ENCODE results near the gene TRAPPC10. TPM values are rescaled to one million over a fixed set of nuclear protein-coding genes. Genes with fewer than 3 reads are reported as not detected.

Gene TRAPPC10
- total RNA-seq, 2 experiments from 2014 or later = 46.1 to 50.5 TPM

GRCh38 chr21:44064852-44065403 lies 52.8 kb downstream of the TRAPPC10 start:
- Mint-ChIP-seq H3K9me3 (no peaks in the 10 kb centered on the region), H3K4me1 (ENCODE audit: low read depth) (peaks cover 33% of the 10 kb centered on the region), H3K27ac (peak overlapping the region; percentile 84), H3K36me3 (peaks cover 43% of the 10 kb centered on the region), H3K27me3 (no peaks in the 10 kb centered on the region), H3K4me3 (peak overlapping the region; percentile 48)
- ChIA-PET CTCF (interaction anchor here (1.0 to 1.5 kb wide), 2 partner anchors 14 to 51 kb away, joined by 5 read pairs; no protein-coding TSS in a partner anchor), POLR2A (interaction anchor here (0.7 to 2.2 kb wide), 6 partner anchors 16 to 42 kb away, joined by 3 to 11 read pairs (median 4); no protein-coding TSS in a partner anchor)
- intact Hi-C loops (cut with micrococcal nuclease) = loop anchor here (1.0 to 5.0 kb wide), 4 partner anchors 8 to 38 kb away; no protein-coding TSS in a partner anchor
- DNase-seq = peak; percentile 43

DNA sequence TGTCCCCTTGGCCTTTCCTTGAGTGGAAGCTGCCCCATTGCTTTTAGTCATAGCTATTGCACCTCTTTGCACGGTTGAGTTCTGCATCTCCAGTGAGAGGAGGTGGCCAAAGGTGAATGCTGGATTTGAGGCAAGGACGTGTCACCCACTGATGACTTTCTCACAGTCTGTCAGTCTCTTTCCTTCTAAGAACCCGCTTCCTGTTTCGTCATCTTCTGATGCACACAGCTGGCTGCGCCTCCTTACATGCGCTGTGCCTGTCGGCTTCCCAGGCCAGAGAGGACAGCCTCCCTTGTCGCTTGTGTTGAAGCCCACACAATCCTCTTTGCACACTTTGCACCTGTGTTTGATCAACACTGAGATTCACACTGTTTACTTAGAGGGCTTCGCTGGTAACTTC lies 53.3 kb downstream of the TRAPPC10 start:
- POLR2A ChIA-PET = interaction anchor here (0.7 to 2.2 kb wide), 5 partner anchors 16 to 42 kb away, joined by 3 to 11 read pairs (median 4); no protein-coding TSS in a partner anchor
- peaks cover 33% of the 10 kb centered on the region for H3K4me1 Mint-ChIP-seq (ENCODE audit: low read depth)
- no peaks in the 10 kb centered on the region for H3K27me3 Mint-ChIP-seq
- H3K4me3 Mint-ChIP-seq = peak overlapping the region; percentile 48
- peak; percentile 85 for DNase-seq
- peak overlapping the region; percentile 84 for H3K27ac Mint-ChIP-seq
- H3K9me3 Mint-ChIP-seq = no peaks in the 10 kb centered on the region
- intact Hi-C loops (cut with micrococcal nuclease) = loop anchor here (1.0 to 5.0 kb wide), 4 partner anchors 8 to 38 kb away; no protein-coding TSS in a partner anchor
- H3K36me3 Mint-ChIP-seq = peaks cover 45% of the 10 kb centered on the region
- CTCF ChIA-PET = interaction anchor here (1.0 to 1.5 kb wide), 2 partner anchors 13 to 52 kb away, joined by 5 read pairs; no protein-coding TSS in a partner anchor

DNA sequence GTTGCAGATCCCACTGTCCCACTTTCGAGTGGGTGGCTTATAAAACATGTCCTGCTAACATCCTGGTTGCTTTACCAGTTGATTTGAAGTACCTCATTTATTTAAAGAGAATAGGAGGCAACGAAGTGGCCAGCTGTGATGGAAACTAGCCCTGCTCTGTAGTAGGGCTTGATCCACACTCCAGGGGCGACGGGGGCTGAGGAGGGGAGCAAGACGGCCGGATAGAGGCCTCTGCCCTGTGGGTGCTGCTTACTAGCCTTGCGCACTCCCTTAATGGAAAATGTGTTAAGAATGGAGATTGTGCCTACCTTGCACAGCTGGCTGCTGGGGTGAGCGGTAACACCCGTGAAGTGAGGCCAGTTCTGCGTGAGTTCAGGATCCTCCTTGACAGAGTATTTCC lies 54.0 kb downstream of the TRAPPC10 start:
- peaks cover 45% of the 10 kb centered on the region for H3K36me3 Mint-ChIP-seq
- H3K27me3 Mint-ChIP-seq = no peaks in the 10 kb centered on the region
- POLR2A ChIA-PET = interaction anchor here (1.1 to 2.2 kb wide), 3 partner anchors 17 to 43 kb away, joined by 4 to 11 read pairs (median 5); no protein-coding TSS in a partner anchor
- H3K4me3 Mint-ChIP-seq = no peak overlapping the region
- no peaks in the 10 kb centered on the region for H3K9me3 Mint-ChIP-seq
- CTCF ChIA-PET = interaction anchor here (1.0 to 1.5 kb wide), 3 partner anchors 13 to 53 kb away, joined by 3 to 5 read pairs (median 5); no protein-coding TSS in a partner anchor
- intact Hi-C loops (cut with micrococcal nuclease) = loop anchor here (5.0 kb wide), 1 partner anchor 39 kb away; no protein-coding TSS in a partner anchor
- no peak for DNase-seq
- peak overlapping the region; percentile 84 for H3K27ac Mint-ChIP-seq
- H3K4me1 Mint-ChIP-seq (ENCODE audit: low read depth) = peaks cover 33% of the 10 kb centered on the region

DNA sequence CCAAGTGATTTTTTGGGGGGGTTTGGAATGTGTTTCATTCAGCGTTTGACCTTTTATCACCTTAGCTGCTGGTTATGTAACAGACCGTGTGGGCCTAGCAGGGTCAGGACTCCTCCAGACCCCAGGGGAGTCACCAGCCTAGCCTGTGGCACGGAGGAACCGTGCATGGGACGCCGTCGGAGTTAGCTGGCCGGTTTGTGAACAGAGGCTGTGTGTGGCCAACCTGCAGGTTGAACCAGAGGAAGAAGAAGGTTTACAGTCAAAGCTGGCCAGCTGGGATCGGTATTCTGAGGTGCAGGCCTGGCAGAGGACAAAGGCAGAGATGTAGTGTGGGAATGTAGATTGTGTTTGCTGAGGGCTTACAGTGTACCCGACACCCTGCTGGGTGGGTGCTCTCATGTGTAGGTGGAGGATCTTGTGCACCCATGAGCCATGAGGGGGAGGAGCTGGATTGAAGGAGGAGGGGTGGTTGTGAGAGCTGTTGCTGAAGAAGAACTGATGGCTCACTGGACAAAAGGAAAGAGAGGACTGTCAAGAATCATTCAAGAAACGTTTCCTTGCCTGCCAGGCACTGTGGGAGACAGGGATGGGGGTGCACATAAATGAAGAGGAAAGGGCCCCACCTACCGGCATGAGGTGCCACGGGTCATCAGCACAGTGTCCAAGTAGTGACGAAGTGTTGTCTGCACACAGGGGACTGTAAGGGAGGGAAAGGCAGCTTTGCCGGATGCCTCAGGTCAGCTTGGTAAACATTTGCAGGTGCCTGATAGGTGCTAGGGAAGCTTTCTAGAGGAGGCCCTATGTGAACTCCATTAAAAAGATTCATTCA lies 55.1 kb downstream of the TRAPPC10 start:
- H3K4me1 Mint-ChIP-seq (ENCODE audit: low read depth) = peaks cover 33% of the 10 kb centered on the region
- H3K27ac Mint-ChIP-seq = peak overlapping the region; percentile 70
- ChIA-PET CTCF (interaction anchor here (0.5 to 1.2 kb wide), 3 partner anchors 17 to 50 kb away, joined by 3 read pairs; no protein-coding TSS in a partner anchor), POLR2A (interaction anchor here (0.5 to 2.2 kb wide), 3 partner anchors 11 to 18 kb away, joined by 3 to 11 read pairs (median 5); no protein-coding TSS in a partner anchor)
- no peaks in the 10 kb centered on the region for H3K9me3 Mint-ChIP-seq
- H3K27me3 Mint-ChIP-seq = no peaks in the 10 kb centered on the region
- intact Hi-C loops (cut with micrococcal nuclease) = loop anchor here (5.0 kb wide), 1 partner anchor 40 kb away; no protein-coding TSS in a partner anchor
- peaks cover 47% of the 10 kb centered on the region for H3K36me3 Mint-ChIP-seq
- no peak overlapping the region for H3K4me3 Mint-ChIP-seq
- DNase-seq = no peak

DNA sequence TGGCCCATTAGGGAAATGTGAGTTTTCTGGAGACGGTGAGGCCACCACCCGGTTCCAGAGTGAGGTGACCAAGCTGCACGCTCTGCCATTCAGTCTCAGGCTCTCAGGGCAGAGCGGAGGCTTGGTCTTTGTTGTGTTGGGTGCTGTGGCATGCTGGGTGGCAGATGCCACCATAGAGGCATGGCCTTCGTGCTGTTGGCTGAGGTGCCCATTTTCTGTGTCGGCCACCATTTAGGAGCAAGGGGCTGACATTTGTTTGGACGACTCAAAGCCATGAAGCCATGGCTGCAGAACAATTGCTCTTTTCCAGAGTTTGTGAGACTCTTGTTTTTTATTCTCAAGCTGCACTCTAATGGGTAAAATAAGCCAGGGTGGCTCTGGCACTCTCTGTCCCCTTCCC lies 58.3 kb downstream of the TRAPPC10 start:
- H3K27ac Mint-ChIP-seq = no peak overlapping the region
- intact Hi-C loops (cut with micrococcal nuclease) = no loop called here
- POLR2A ChIA-PET = no interaction called here
- H3K36me3 Mint-ChIP-seq = peaks cover 47% of the 10 kb centered on the region
- no peaks in the 10 kb centered on the region for H3K9me3 Mint-ChIP-seq
- CTCF ChIA-PET = no interaction called here
- no peak for DNase-seq
- H3K4me1 Mint-ChIP-seq (ENCODE audit: low read depth) = peaks cover 29% of the 10 kb centered on the region
- H3K4me3 Mint-ChIP-seq = no peak overlapping the region
- H3K27me3 Mint-ChIP-seq = no peaks in the 10 kb centered on the region

DNA sequence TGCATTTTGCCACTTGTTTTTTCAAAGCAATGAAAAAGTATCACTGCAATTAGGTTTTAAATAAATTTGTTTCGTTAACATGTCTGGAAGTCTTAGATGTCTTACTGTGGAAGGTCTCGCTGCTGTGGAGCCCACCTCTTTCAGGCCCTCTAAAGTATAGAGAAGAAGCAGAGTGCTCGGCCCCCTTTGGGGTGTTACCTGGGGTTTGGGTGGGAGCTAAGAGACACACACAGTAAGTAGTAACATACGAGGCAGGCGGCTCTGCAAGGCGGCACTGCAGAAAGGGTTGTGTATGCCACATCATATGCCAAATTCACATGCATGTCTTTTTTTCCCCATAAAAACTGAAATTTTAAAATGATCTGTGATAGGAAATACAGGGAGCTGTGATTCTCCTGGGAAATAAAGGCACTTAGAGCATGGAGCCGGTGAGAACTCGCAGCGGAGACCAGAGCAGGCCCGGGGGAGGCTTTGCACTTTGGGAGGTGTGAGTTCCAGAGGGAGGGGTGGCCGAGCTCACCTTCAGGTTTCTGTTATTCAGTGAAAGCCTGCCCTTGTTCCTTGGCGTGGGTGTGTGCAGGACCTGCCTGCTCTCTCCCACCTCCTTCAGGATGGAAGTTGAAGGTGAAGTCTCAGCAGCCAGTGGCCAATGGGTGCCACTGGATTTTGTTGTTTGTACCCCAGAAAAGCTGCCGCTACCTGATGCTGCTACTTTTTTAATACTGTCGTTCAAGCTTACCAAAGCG lies 59.4 kb downstream of the TRAPPC10 start:
- CTCF ChIA-PET = no interaction called here

DNA sequence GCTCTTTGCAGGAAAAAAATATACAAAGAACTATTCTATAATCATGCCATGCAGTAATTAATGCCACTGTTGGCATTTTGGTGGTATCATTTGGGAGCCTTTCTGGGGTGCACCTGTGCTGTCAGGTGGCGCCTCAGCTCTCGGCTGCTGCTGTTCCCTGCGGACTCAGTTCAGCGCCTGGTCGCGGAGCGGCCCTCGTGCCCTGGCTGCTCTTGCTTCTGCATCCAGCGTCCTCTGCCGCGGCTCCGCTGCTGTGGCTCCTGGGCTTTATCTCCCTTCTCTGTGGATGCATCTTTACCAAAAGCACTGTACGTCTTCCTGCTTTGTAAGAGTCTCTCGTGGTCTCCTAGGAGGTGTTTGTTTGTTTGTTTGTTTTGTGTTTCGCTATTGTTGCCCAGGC lies 60.0 kb downstream of the TRAPPC10 start:
- Mint-ChIP-seq H3K4me3 (no peak overlapping the region), H3K27me3 (no peaks in the 10 kb centered on the region), H3K36me3 (peaks cover 46% of the 10 kb centered on the region), H3K27ac (no peak overlapping the region), H3K4me1 (ENCODE audit: low read depth) (peaks cover 25% of the 10 kb centered on the region), H3K9me3 (no peaks in the 10 kb centered on the region)
- intact Hi-C loops (cut with micrococcal nuclease) = no loop called here
- POLR2A ChIA-PET = no interaction called here
- CTCF ChIA-PET = no interaction called here
- DNase-seq = no peak

More for the DNA sequence above, 59.4 kb downstream of the TRAPPC10 start:
- no peaks in the 10 kb centered on the region for H3K27me3 Mint-ChIP-seq
- POLR2A ChIA-PET = no interaction called here
- H3K4me1 Mint-ChIP-seq (ENCODE audit: low read depth) = peaks cover 24% of the 10 kb centered on the region
- no peak for DNase-seq
- intact Hi-C loops (cut with micrococcal nuclease) = no loop called here
- peaks cover 45% of the 10 kb centered on the region for H3K36me3 Mint-ChIP-seq
- H3K9me3 Mint-ChIP-seq = no peaks in the 10 kb centered on the region
- no peak overlapping the region for H3K4me3 Mint-ChIP-seq
- H3K27ac Mint-ChIP-seq = no peak overlapping the region

- Mint-ChIP-seq H3K4me3 (no peak overlapping the region), H3K36me3 (peaks cover 52% of the 10 kb centered on the region), H3K27ac (peak overlapping the region; percentile 35), H3K27me3 (no peaks in the 10 kb centered on the region), H3K9me3 (no peaks in the 10 kb centered on the region), H3K4me1 (ENCODE audit: low read depth) (peaks cover 40% of the 10 kb centered on the region)
- POLR2A ChIA-PET = interaction anchor here (0.6 to 1.6 kb wide), 3 partner anchors 9 to 28 kb away, joined by 3 to 8 read pairs (median 5); no protein-coding TSS in a partner anchor
- intact Hi-C loops (cut with micrococcal nuclease) = no loop called here
- no peak for DNase-seq
- CTCF ChIA-PET = interaction anchor here (1.8 kb wide), 1 partner anchor 61 kb away, joined by 5 read pairs; no protein-coding TSS in a partner anchor
These were observed 62.3 kb downstream of the TRAPPC10 start for GRCh38 chr21:44074315-44074958.

- CTCF ChIA-PET = interaction anchor here (0.7 kb wide), 1 partner anchor 10 kb away, joined by 3 read pairs; no protein-coding TSS in a partner anchor
- Mint-ChIP-seq H3K9me3 (no peaks in the 10 kb centered on the region), H3K27ac (peak overlapping the region; percentile 83), H3K36me3 (peaks cover 56% of the 10 kb centered on the region), H3K4me3 (no peak overlapping the region), H3K27me3 (no peaks in the 10 kb centered on the region), H3K4me1 (ENCODE audit: low read depth) (peaks cover 48% of the 10 kb centered on the region)
- intact Hi-C loops (cut with micrococcal nuclease) = loop anchor here (1.0 kb wide), 1 partner anchor 11 kb away; no protein-coding TSS in a partner anchor
- POLR2A ChIA-PET = no interaction called here
- no peak for DNase-seq
These were observed 64.2 kb downstream of the TRAPPC10 start for GRCh38 chr21:44076316-44076715.

DNA sequence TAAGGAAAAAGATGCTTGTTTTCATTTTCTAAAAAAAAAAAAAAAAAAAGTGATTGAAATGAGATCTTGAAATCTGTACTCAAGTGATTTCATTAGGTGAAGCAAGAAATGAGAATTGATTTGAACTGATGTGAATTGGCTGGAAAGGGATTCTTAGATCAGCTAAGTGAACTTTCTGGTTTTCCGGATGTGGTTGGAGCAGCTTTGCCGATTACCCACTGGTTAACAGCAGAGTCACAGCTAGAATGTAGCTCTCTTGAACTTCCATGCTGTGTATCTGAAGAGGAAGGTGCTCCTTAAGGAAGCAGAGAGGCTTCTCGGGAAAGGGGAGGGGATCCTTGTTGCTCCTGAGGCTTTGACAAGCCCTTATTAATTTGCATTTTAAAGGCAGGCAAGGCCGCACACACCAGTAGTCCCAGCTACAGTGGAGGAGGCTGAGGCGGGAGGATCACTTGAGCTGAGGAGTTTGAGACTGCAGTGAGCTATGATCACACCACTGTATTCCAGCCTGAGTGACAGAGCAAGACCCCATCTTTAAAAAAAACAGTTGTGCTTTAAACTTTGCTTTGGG lies 66.4 kb downstream of the TRAPPC10 start:
- H3K27ac Mint-ChIP-seq = peak overlapping the region; percentile 91
- H3K27me3 Mint-ChIP-seq = no peaks in the 10 kb centered on the region
- peaks cover 66% of the 10 kb centered on the region for H3K4me1 Mint-ChIP-seq (ENCODE audit: low read depth)
- peak; percentile 40 for DNase-seq
- intact Hi-C loops (cut with micrococcal nuclease) = no loop called here
- POLR2A ChIA-PET = interaction anchor here (0.6 kb wide), 1 partner anchor 114 kb away, joined by 4 read pairs; no protein-coding TSS in a partner anchor
- no peaks in the 10 kb centered on the region for H3K9me3 Mint-ChIP-seq
- CTCF ChIA-PET = interaction anchor here (1.0 to 1.4 kb wide), 2 partner anchors 13 to 65 kb away, joined by 3 to 5 read pairs; no protein-coding TSS in a partner anchor
- peaks cover 72% of the 10 kb centered on the region for H3K36me3 Mint-ChIP-seq
- no peak overlapping the region for H3K4me3 Mint-ChIP-seq

- CTCF ChIA-PET = interaction anchor here (1.4 kb wide), 1 partner anchor 14 kb away, joined by 5 read pairs; no protein-coding TSS in a partner anchor
- H3K27ac Mint-ChIP-seq = peak overlapping the region; percentile 91
- intact Hi-C loops (cut with micrococcal nuclease) = no loop called here
- POLR2A ChIA-PET = no interaction called here
- H3K9me3 Mint-ChIP-seq = no peaks in the 10 kb centered on the region
- DNase-seq = no peak
- no peak overlapping the region for H3K4me3 Mint-ChIP-seq
- peaks cover 71% of the 10 kb centered on the region for H3K4me1 Mint-ChIP-seq (ENCODE audit: low read depth)
- H3K27me3 Mint-ChIP-seq = no peaks in the 10 kb centered on the region
- peaks cover 75% of the 10 kb centered on the region for H3K36me3 Mint-ChIP-seq
These were observed 67.3 kb downstream of the TRAPPC10 start for GRCh38 chr21:44079446-44079845.

All from activated CD4-positive, alpha-beta memory T cell treated with anti-CD3 and anti-CD28 coated beads for 36 hours (primary cell).